H9 (cell line): ENCODE results near the gene NEGR1. TPM values are rescaled to one million over a fixed set of nuclear protein-coding genes. Genes with fewer than 3 reads are reported as not detected.

Source experiments
- DNase-seq: peaks from one replicate; pipeline ENCODE4 v3.0.0-alpha.2; 2017
- H2AFZ ChIP-seq: one replicate; pipeline ENCODE4 v1.6.1; 2013; ENCODE audit warnings: mild to moderate bottlenecking, low read length, control low read depth, moderate library complexity
- H2AK5ac ChIP-seq: 2 replicates; pipeline ENCODE4 v1.6.1; 2013; ENCODE audit warnings: low read length, control low read depth, mixed read lengths; ENCODE audit not compliant: insufficient read length
- H2BK120ac ChIP-seq: one replicate; pipeline ENCODE4 v1.6.1; 2013; ENCODE audit warnings: low read depth, mild to moderate bottlenecking, low read length, control low read depth, inconsistent platforms; ENCODE audit not compliant: poor library complexity, severe bottlenecking
- H2BK12ac ChIP-seq: 2 replicates; pipeline ENCODE4 v1.6.1; 2013; ENCODE audit warnings: low read length, control low read depth, mixed read lengths, low read depth; ENCODE audit not compliant: insufficient read length
- H2BK15ac ChIP-seq: 2 replicates; pipeline ENCODE4 v1.6.1; 2013; ENCODE audit warnings: low read depth, low read length, control low read depth
- H2BK20ac ChIP-seq: one replicate; pipeline ENCODE4 v1.6.1; 2013; ENCODE audit warnings: low read depth, mild to moderate bottlenecking, low read length, control low read depth, inconsistent platforms; ENCODE audit not compliant: poor library complexity, severe bottlenecking
- H2BK5ac ChIP-seq: 2 replicates; pipeline ENCODE4 v1.6.1; 2013; ENCODE audit warnings: low read length, control low read depth, mixed read lengths; ENCODE audit not compliant: insufficient read length
- H3K14ac ChIP-seq: 2 replicates; pipeline ENCODE4 v1.6.1; 2013; ENCODE audit warnings: low read length, control low read depth; ENCODE audit not compliant: insufficient read depth
- H3K18ac ChIP-seq: 2 replicates; pipeline ENCODE4 v1.6.1; 2013; ENCODE audit warnings: low read depth, mild to moderate bottlenecking, mixed read lengths, low read length, control low read depth; ENCODE audit not compliant: insufficient read length
- H3K23ac ChIP-seq: 2 replicates; pipeline ENCODE4 v1.6.1; 2013; ENCODE audit warnings: low read length, control low read depth, mixed read lengths, low read depth; ENCODE audit not compliant: insufficient read length
- H3K23me2 ChIP-seq: 2 replicates; pipeline ENCODE4 v1.6.1; 2013; ENCODE audit warnings: low read depth, mild to moderate bottlenecking, mixed read lengths, low read length, control low read depth; ENCODE audit not compliant: insufficient read length, poor library complexity, severe bottlenecking
- H3K27ac ChIP-seq: 2 replicates; pipeline ENCODE4 v1.5.1; 2013; ENCODE audit warnings: low read length, control low read depth, mixed read lengths, low read depth; ENCODE audit not compliant: insufficient read length
- H3K27me3 ChIP-seq: 2 replicates; pipeline ENCODE4 v1.6.1; 2013; ENCODE audit warnings: low read length, control low read depth, inconsistent platforms; ENCODE audit not compliant: insufficient read depth
- H3K4ac ChIP-seq: 2 replicates; pipeline ENCODE4 v1.6.1; 2013; ENCODE audit warnings: low read depth, mild to moderate bottlenecking, control low read depth, inconsistent platforms, low read length, moderate library complexity
- H3K4me1 ChIP-seq: 2 replicates; pipeline ENCODE4 v1.6.1; 2013; ENCODE audit warnings: low read length, control low read depth, inconsistent platforms; ENCODE audit not compliant: insufficient read depth
- H3K4me2 ChIP-seq: 2 replicates; pipeline ENCODE4 v1.6.1; 2013; ENCODE audit warnings: low read length, control low read depth, mixed read lengths; ENCODE audit not compliant: insufficient read length, insufficient read depth
- H3K56ac ChIP-seq: 2 replicates; pipeline ENCODE4 v1.6.1; 2013; ENCODE audit warnings: low read depth, mild to moderate bottlenecking, mixed read lengths, low read length, control low read depth; ENCODE audit not compliant: insufficient read length
- H3K79me1 ChIP-seq: 2 replicates; pipeline ENCODE4 v1.6.1; 2013; ENCODE audit warnings: low read depth, mild to moderate bottlenecking, moderate library complexity, low read length, control low read depth, inconsistent platforms; ENCODE audit not compliant: insufficient read depth, poor library complexity, severe bottlenecking
- H3K79me2 ChIP-seq: 2 replicates; pipeline ENCODE4 v1.6.1; 2013; ENCODE audit warnings: low read length, control low read depth, inconsistent platforms; ENCODE audit not compliant: insufficient read depth
- H3K9ac ChIP-seq: 2 replicates; pipeline ENCODE4 v1.6.1; 2013; ENCODE audit warnings: low read length, control low read depth, mixed read lengths; ENCODE audit not compliant: insufficient read length; ENCODE audit errors: extremely low read depth
- H3K9me3 ChIP-seq: one replicate; pipeline ENCODE4 v1.6.1; 2013; ENCODE audit warnings: low read depth, low read length, inconsistent platforms; ENCODE audit not compliant: control insufficient read depth
- H3T11ph ChIP-seq: one replicate; pipeline ENCODE4 v1.6.1; 2013; ENCODE audit warnings: mild to moderate bottlenecking, low read length, control low read depth, inconsistent platforms
- H4K20me1 ChIP-seq: one replicate; pipeline ENCODE4 v1.6.1; 2013; ENCODE audit not compliant: control insufficient read depth, insufficient read length, insufficient read depth
- H4K5ac ChIP-seq: 2 replicates; pipeline ENCODE4 v1.6.1; 2013; ENCODE audit warnings: low read depth, mild to moderate bottlenecking, mixed read lengths, low read length, control low read depth; ENCODE audit not compliant: insufficient read length
- H4K8ac ChIP-seq: replicated peaks from 2 replicates; pipeline ENCODE4 v1.6.1; 2013; ENCODE audit warnings: low read length, control low read depth, mixed read lengths, low read depth; ENCODE audit not compliant: insufficient read length
- H4K91ac ChIP-seq: 2 replicates; pipeline ENCODE4 v1.6.1; 2013; ENCODE audit warnings: low read depth, mild to moderate bottlenecking, moderate library complexity, mixed read lengths, low read length, control low read depth; ENCODE audit not compliant: insufficient read length
- H3K27ac Mint-ChIP-seq, 3 experiments: 2 replicates in 2 of 3; 3 replicates in 1 of 3; pipeline ENCODE4 v1.8.0; 2020 to 2021; ENCODE audit warnings: mixed read lengths in 3 of 3, mild to moderate bottlenecking in 1 of 3, moderate library complexity in 1 of 3
- H3K27me3 Mint-ChIP-seq: 2 replicates; pipeline ENCODE4 v1.8.0; 2021; ENCODE audit warnings: low read depth, mild to moderate bottlenecking, moderate library complexity, mixed read lengths
- H3K36me3 Mint-ChIP-seq, 3 experiments: 2 replicates in 2 of 3; 3 replicates in 1 of 3; pipeline ENCODE4 v1.8.0; 2020 to 2021; ENCODE audit warnings: low read depth in 3 of 3, mixed read lengths in 3 of 3; ENCODE audit not compliant: insufficient read depth in 1 of 3
- H3K4me1 Mint-ChIP-seq, 2 experiments: 2 replicates each; pipeline ENCODE4 v1.8.0; 2020; ENCODE audit warnings: mixed read lengths in 2 of 2
- H3K4me3 Mint-ChIP-seq, 2 experiments: 2 replicates in 1 of 2; 3 replicates in 1 of 2; pipeline ENCODE4 v1.8.0; 2020 to 2021; ENCODE audit warnings: mild to moderate bottlenecking in 2 of 2, mixed read lengths in 2 of 2, moderate library complexity in 1 of 2
- H3K9me3 Mint-ChIP-seq, 2 experiments: 2 replicates in 1 of 2; 3 replicates in 1 of 2; pipeline ENCODE4 v1.8.0; 2020; ENCODE audit warnings: mild to moderate bottlenecking in 2 of 2, mixed read lengths in 2 of 2, moderate library complexity in 1 of 2
- CTCF ChIP-seq: fragments of 200-600 bp; sonication (generic); conservative IDR thresholded peaks from 3 replicates; pipeline ENCODE4 v1.8.0; 2021; ENCODE audit warnings: antibody characterized with exemption, mild to moderate bottlenecking
- WGBS: extraction: QIAGEN DNeasy Blood & Tissue Kit; methylation state at CpG from one replicate; pipeline ENCODE4 v1.1.7; 2013; ENCODE audit warnings: missing lambda C conversion rate, low lambda C conversion rate, mixed read lengths; ENCODE audit not compliant: insufficient read length; ENCODE audit errors: extremely low coverage; 5-methylcytosine and 5-hydroxymethylcytosine counted together
- total RNA-seq: library from RNA; stranded (reverse); gene quantifications from 2 replicates; pipeline ENCODE4 v1.2.1, GENCODE V29; 2021

NEGR1 gene
- total RNA-seq, 1 experiment from 2014 or later: 0.13 TPM

- H3K27me3 Mint-ChIP-seq: no peaks in the 10 kb centered on the region
- no peaks in the 10 kb centered on the region for H3K9me3 Mint-ChIP-seq
- TF ChIP-seq CTCF: no peak
- Histone ChIP-seq H2BK12ac (no peak overlapping the region), H4K91ac (no peak overlapping the region), H3K4me1 (no peaks in the 10 kb centered on the region), H3K79me1 (no peaks in the 10 kb centered on the region), H3K4ac (no peak overlapping the region), H3K27ac (no peak overlapping the region), H2BK20ac (no peak overlapping the region), H3K4me2 (no peak overlapping the region), H4K5ac (no peak overlapping the region), H3K23me2 (no peaks in the 10 kb centered on the region), H3K9me3 (no peaks in the 10 kb centered on the region), H2AFZ (no peak overlapping the region), H3K23ac (no peak overlapping the region), H3K79me2 (no peaks in the 10 kb centered on the region), H3T11ph (no peak overlapping the region), H4K8ac (no peak overlapping the region), H4K20me1 (no peaks in the 10 kb centered on the region), H3K14ac (no peak overlapping the region), H2BK120ac (no peak overlapping the region), H2BK5ac (no peak overlapping the region), H2AK5ac (no peak overlapping the region), H3K27me3 (no peaks in the 10 kb centered on the region), H3K56ac (no peak overlapping the region), H3K9ac (no peak overlapping the region), H3K18ac (no peak overlapping the region), H2BK15ac (no peak overlapping the region)
- 0 out of 4 replicates have a peak, but pooled peaks cover 0 to 4% of the 10 kb centered on the region in 2 experiments for H3K4me1 Mint-ChIP-seq
- DNase-seq: no peak
- no peak overlapping the region for H3K4me3 Mint-ChIP-seq
- no CpG with 5 or more reads among the region's 2 CpGs for WGBS
- peak overlapping the region in 1 of 3 experiments; percentile 5; a peak in 1 of 7 replicates for H3K27ac Mint-ChIP-seq
- no peaks in the 10 kb centered on the region for H3K36me3 Mint-ChIP-seq
These were observed 181.6 kb downstream of the NEGR1 start for GRCh38 chr1:72100771-72101170.
